GM12878 (cell line): ENCODE data around the gene ISLR. TPM values are rescaled to one million over a fixed set of nuclear protein-coding genes. Genes with fewer than 3 reads are reported as not detected.

Experiments used
- ATAC-seq: fragments of 200-7000 bp; cut with Tn5 transposase; 3 replicates; pipeline ENCODE4 v1.9.1; 2020; ENCODE audit warnings: mild to moderate bottlenecking, moderate library complexity
- BruUV-seq: library from RNA; stranded (reverse); fragments of 400-500 nt; replicated peaks from 2 replicates; lab custom pipeline; 2021; lab: Mats Ljungman, UMichigan
- CTCF ChIA-PET: fragments of 300-600 bp; sonication (Branson Sonifier 250); formaldehyde crosslinking; extraction: SDS; loops from one replicate; lab custom pipeline; 2021; ENCODE audit warnings: inconsistent platforms; lab: Yijun Ruan, JAX
- POLR2A ChIA-PET: fragments of 350-600 bp; formaldehyde crosslinking; extraction: SDS; loops from one replicate; lab custom pipeline; 2021; ENCODE audit warnings: inconsistent platforms; lab: Charles Lee
- RAD21 ChIA-PET: fragments of 300-600 bp; sonication (Branson Sonifier 250); formaldehyde crosslinking; loops from one replicate; lab custom pipeline; 2023; ENCODE audit warnings: antibody characterized with exemption; ENCODE audit not compliant: unreplicated experiment; lab: Charles Lee
- SMC1A ChIA-PET: fragments of 300-600 bp; sonication (Branson Sonifier 250); formaldehyde crosslinking; loops from one replicate; lab custom pipeline; 2023; ENCODE audit not compliant: unreplicated experiment, uncharacterized antibody; lab: Charles Lee
- DNase-seq: peaks from one replicate; pipeline ENCODE4 v3.0.0-alpha.2; 2011; ENCODE audit warnings: low read depth, low spot score
- FAIRE-seq: peaks from 3 replicates; lab custom pipeline; 2011; peaks lifted over from hg19 to GRCh38; lab: Jason Lieb, UNC
- H2AFZ ChIP-seq: 2 replicates; pipeline ENCODE4 v1.6.0; 2011; ENCODE audit warnings: low read depth, low read length, control low read depth; ENCODE audit not compliant: control insufficient read depth
- H3K27ac ChIP-seq: 2 replicates; pipeline ENCODE4 v1.5.1; 2011; ENCODE audit warnings: control low read depth; ENCODE audit not compliant: control insufficient read depth, insufficient read depth
- H3K27me3 ChIP-seq, 2 experiments: replicated peaks in 1 of 2; 2 replicates each; pipeline versions ENCODE4 v1.6.0 to v1.6.1; 2011; ENCODE audit warnings: low read length in 1 of 2; ENCODE audit not compliant: control insufficient read depth in 2 of 2, insufficient read depth in 2 of 2
- H3K36me3 ChIP-seq, 2 experiments: 2 replicates each; pipeline ENCODE4 v1.5.1; 2011; ENCODE audit warnings: low read length in 1 of 2; ENCODE audit not compliant: control insufficient read depth in 2 of 2, insufficient read depth in 2 of 2
- H3K4me1 ChIP-seq: 2 replicates; pipeline ENCODE4 v1.6.1; 2011; ENCODE audit warnings: mild to moderate bottlenecking, low read length, moderate library complexity, mixed read lengths; ENCODE audit not compliant: control insufficient read depth, insufficient read depth
- H3K4me2 ChIP-seq: 2 replicates; pipeline ENCODE4 v1.6.0; 2011; ENCODE audit warnings: control low read depth; ENCODE audit not compliant: control insufficient read depth, insufficient read depth
- H3K4me3 ChIP-seq: fragments of 200-600 bp; sonication (generic); 2 replicates; pipeline ENCODE4 v1.5.1; 2016
- H3K79me2 ChIP-seq: 2 replicates; pipeline ENCODE4 v1.6.0; 2011; ENCODE audit warnings: low read length; ENCODE audit not compliant: control insufficient read depth, insufficient read depth
- H3K9ac ChIP-seq: 2 replicates; pipeline ENCODE4 v1.8.0; 2011; ENCODE audit warnings: low read length, control low read depth, mixed read lengths; ENCODE audit not compliant: control insufficient read depth, insufficient read depth
- H3K9me3 ChIP-seq: replicated peaks from 3 replicates; pipeline ENCODE4 v1.5.1; 2011; ENCODE audit warnings: mild to moderate bottlenecking, low read length; ENCODE audit not compliant: control insufficient read depth, insufficient read depth
- H4K20me1 ChIP-seq: 2 replicates; pipeline ENCODE4 v1.6.0; 2011; ENCODE audit not compliant: control insufficient read depth, insufficient read depth
- CUX1 ChIP-seq: IDR thresholded peaks from 2 replicates; pipeline ENCODE4 v1.6.1; 2012; ENCODE audit warnings: improper control_type of control experiment, low read depth, low read length; ENCODE audit not compliant: insufficient replicate concordance
- DPF2 ChIP-seq: fragments of 450-650 bp; IDR thresholded peaks from 2 replicates; pipeline ENCODE4 v1.6.1; 2017; ENCODE audit warnings: mild to moderate bottlenecking
- NR2C1 ChIP-seq: fragments of 450-650 bp; IDR thresholded peaks from 2 replicates; pipeline ENCODE4 v1.6.1; 2017; ENCODE audit warnings: antibody characterized with exemption, mild to moderate bottlenecking, moderate library complexity
- WRNIP1 ChIP-seq: IDR thresholded peaks from 2 replicates; pipeline ENCODE4 v1.6.1; 2011; ENCODE audit warnings: low read depth, low read length, improper control_type of control experiment, borderline replicate concordance
- WGBS: methylation state at CpG from one replicate; pipeline ENCODE4 v1.1.6; 2016; ENCODE audit warnings: low lambda C conversion rate; ENCODE audit not compliant: insufficient replicate concordance, insufficient coverage; ENCODE audit errors: missing lambda C conversion rate; 5-methylcytosine and 5-hydroxymethylcytosine counted together
- in situ Hi-C: fragments of 300-500 bp; cut with MboI; formaldehyde crosslinking; loops from 9 replicates; pipeline ENCODE4 v1.14.3; 2018; ENCODE audit warnings: mixed read lengths
- intact Hi-C: fragments of 100-400 bp; cut with micrococcal nuclease; formaldehyde crosslinking; loops from one replicate; pipeline ENCODE4 v1.14.2; 2022; ENCODE audit not compliant: unreplicated experiment
- polyA plus RNA-seq, 11 experiments: library from polyadenylated mRNA; depleted of rRNA in 4 of 11; unstranded in 6 of 11; stranded (reverse) in 5 of 11; fragments of >200 nt; fragmentation: Nextera tagmentation in 4 of 11; fragmentation: Illumina TruSeq in 1 of 11; extraction: Ambion mirVana in 4 of 11; extraction: Trizol in 1 of 11; gene quantifications; 1 replicate in 1 of 11; 2 replicates in 10 of 11; pipeline versions ENCODE4 v1.2.1 to v1.2.3, GENCODE V29; 2011 to 2016; ENCODE audit warnings: inconsistent platforms in 2 of 11, missing spikeins in 2 of 11, low read depth in 1 of 11
- total RNA-seq, 4 experiments: library from RNA; depleted of rRNA in 3 of 4; stranded (reverse); fragments of >200 nt in 3 of 4; fragmentation: Illumina TruSeq in 1 of 4; extraction: Trizol in 1 of 4; gene quantifications; 2 replicates each; pipeline versions ENCODE4 v1.2.1 to v1.2.3, GENCODE V29; 2013 to 2021

ISLR gene
- total and polyA plus RNA-seq, 10 of the 15 experiments (the other 5 are each of a cell fraction or from before 2014, with no cell fraction given), result 0.03 to 1.8 (median 0.54) TPM

- Histone ChIP-seq H3K4me3 (no peak overlapping the region), H4K20me1 (no peaks in the 10 kb centered on the region), H3K9ac (no peak overlapping the region), H3K79me2 (no peaks in the 10 kb centered on the region), H3K27ac (no peak overlapping the region), H3K27me3 (peaks cover 26 to 43% of the 10 kb centered on the region in 2 experiments), H3K9me3 (no peaks in the 10 kb centered on the region; the same call in 2 of the 3 replicates), H3K36me3 (no peaks in the 10 kb centered on the region), H3K4me2 (no peak overlapping the region), H3K4me1 (peaks cover 10% of the 10 kb centered on the region), H2AFZ (no peak overlapping the region)
- intact Hi-C loops (no loop called here), in situ Hi-C loops (no loop called here)
- WGBS, result 59% methylated on average over 26 of the region's 27 CpGs
- ChIA-PET CTCF (no interaction called here), RAD21 (no interaction called here), SMC1A (no interaction called here), POLR2A (no interaction called here)
- TF ChIP-seq DPF2, result no peak
- no peak for TF ChIP-seq CUX1
- no peak for TF ChIP-seq NR2C1
- TF ChIP-seq WRNIP1, result no peak
- FAIRE-seq (no peak), ATAC-seq (no peak), DNase-seq (no peak)
- no TSS peak for BruUV-seq
Measured at GRCh38 chr15:74135041-74135565, 38.4 kb upstream of the ISLR start.
